NCI-H2196 treated with DMSO at 0.1 percent for 48 hours (cell line): ENCODE measurements around the gene PPFIA1.
A peak's percentile ranks its signal among the peaks of the same experiment; 100 is the strongest.

Source experiments
- DNase-seq: peaks from one replicate; lab custom pipeline; 2025; ENCODE audit not compliant: unreplicated experiment; lab: John Stamatoyannopoulos, UW

The PPFIA1 gene

GRCh38 chr11:70270104-70270876, at the start of gene PPFIA1:
Gene PPFIA1, plus strand, starts transcription at chr11:70270690. Its CDS starts 1,483 bp downstream, at chr11:70272173.
- DNase-seq: peak; percentile 92

GRCh38 chr11:70220920-70221319, 49.6 kb upstream of the PPFIA1 start:
- DNase-seq: no peak

DNA sequence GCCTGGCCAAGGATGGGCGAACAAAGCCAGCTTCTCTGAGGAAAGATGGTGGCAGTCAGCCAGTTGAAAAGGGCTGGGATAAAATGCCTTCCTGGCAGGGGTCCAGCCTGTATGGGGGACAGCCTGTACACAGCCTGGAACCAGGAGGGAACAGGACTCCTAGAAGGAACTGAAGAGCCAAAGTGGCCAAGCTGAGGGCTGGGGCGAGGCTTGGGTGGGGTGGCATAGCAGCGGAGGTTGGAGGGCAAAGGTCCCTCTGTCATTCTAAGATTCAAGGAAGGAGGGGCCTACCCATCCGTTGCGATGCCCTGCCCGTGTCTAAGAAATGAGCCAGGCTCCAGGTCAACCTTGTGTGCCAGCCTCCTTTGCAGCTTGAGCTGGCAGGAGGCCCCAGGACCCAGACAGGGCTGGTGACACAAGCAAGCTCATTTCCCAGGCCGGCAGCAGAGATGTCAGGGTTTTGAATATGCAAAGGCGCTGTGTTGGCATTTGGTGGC, 44.8 kb upstream of the PPFIA1 start:
- no peak for DNase-seq

- no peak for DNase-seq
Observed at GRCh38 chr11:70226183-70226582, 44.3 kb upstream of the PPFIA1 start.

GRCh38 chr11:70226967-70227366, 43.5 kb upstream of the PPFIA1 start:
- DNase-seq: no peak

DNA sequence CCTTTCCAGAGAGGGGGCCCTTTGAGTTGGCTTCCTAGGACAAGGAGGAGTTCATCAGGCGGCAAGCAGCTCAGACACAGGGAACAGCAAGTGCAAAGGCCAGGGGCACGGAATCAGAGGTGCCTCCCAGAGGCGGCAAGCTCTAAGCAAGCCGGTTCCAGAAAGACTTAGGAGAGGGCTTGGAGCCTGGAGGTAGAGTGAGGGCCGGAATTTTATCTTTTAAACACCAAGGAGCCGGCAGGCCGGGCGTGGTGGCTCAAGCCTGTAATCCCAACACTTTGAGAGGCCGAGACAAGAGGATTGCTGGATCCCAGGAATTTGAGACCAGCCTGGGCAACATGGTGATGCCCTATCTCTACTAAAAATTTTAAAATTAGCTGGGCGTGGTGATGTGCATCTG, 40.8 kb upstream of the PPFIA1 start:
- DNase-seq: no peak

GRCh38 chr11:70230151-70230839, 40.2 kb upstream of the PPFIA1 start:
- no peak for DNase-seq

GRCh38 chr11:70230840-70231710, 39.4 kb upstream of the PPFIA1 start:
- DNase-seq: no peak

DNA sequence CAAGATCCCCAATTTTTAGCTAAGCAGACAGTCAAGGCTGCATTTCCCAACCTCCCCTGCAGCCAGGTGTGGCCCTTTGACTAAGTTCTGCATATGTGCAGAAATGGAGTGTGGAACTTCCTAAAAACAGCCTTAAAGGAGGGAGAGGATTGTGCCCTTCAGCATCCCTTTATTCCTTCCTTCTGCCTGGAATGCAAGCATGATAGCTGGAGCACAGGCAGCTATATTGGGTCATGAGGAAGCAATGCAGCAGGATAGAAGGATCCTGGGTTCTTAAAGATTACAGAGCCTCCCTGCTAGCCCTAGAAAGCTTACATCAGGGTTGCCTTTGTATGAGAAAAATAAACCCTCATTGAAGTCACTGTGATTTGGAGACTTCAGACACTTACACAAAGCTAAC, 37.5 kb upstream of the PPFIA1 start:
- no peak for DNase-seq

GRCh38 chr11:70233511-70233934, 37.0 kb upstream of the PPFIA1 start:
- peak; percentile 12 for DNase-seq

DNA sequence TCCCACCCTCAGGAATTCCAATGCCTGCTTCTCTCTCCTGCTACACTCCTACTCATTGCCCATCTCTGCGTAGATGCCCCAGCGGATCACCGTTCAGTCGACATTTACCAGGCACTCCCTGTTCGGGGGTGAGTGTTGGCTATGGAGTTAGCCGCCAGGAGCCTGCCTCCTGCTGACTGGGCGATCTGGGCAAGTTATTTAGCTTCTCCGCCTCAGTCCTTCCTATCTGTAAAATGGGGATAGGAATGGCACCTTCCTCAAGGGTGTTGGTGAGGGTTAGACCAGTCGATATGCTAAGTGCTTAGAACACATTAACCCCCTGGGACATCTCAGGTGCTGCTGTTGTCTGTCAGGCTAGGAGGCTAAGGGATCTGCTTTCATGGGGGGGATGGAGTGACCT, 36.5 kb upstream of the PPFIA1 start:
- no peak for DNase-seq

- no peak for DNase-seq
Observed at GRCh38 chr11:70240337-70240736, 30.2 kb upstream of the PPFIA1 start.

DNA sequence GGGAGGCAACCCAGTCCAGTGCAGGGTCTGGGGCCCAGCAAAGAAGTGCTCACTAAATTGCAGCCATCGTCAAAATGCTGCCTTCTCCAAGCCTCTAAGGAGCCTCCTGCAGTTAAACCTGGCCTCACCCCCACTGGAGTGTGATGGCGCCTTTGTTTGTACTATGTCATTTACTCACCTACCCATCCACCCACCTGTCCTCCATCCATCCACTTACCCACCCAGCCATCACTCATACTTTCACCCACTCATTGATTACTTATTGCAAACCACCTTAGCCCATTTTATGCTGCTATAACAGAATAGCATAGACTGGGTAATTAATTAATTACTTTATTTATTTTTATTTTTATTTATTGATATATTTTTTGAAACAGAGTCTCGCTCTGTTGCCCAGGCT, 28.8 kb upstream of the PPFIA1 start:
- no peak for DNase-seq

GRCh38 chr11:70242885-70243284, 27.6 kb upstream of the PPFIA1 start:
- no peak for DNase-seq

DNA sequence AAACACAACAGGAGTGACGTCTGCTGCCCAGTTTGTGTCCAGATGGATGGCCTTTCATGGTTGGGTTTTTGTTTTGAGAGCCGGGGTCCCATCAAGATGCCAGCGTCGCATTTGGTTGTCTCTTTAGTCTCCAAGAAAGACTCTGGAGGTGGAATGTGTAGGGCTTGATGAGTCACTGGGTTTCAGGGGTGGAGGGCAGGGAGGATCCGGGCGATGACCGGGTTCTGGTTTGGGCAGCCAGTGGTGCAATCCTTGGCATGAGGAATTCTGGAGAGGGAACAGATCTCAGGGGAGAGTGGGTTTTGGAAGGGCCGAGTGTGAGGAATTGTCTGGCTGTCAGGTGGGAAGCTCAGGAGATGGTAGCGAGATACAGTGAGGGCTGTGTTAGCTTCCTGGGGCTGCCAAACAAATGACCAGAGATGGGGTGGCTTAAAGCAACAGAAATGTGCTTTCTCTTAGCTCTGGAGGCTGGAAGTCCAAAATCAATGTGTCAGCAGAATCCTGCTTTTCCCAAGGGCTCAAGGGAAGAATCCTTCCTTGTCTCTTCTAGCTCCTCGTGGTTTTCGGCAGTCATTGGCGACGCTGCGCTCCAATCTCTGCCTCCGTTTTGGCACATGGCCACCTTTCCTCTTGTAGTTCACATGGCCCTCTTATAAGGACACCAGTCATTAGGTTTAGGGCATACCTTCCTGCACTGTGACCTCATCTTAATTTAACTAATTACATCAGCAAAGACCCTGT, 26.4 kb upstream of the PPFIA1 start:
- DNase-seq: no peak

GRCh38 chr11:70244698-70245097, 25.8 kb upstream of the PPFIA1 start:
- no peak for DNase-seq

DNA sequence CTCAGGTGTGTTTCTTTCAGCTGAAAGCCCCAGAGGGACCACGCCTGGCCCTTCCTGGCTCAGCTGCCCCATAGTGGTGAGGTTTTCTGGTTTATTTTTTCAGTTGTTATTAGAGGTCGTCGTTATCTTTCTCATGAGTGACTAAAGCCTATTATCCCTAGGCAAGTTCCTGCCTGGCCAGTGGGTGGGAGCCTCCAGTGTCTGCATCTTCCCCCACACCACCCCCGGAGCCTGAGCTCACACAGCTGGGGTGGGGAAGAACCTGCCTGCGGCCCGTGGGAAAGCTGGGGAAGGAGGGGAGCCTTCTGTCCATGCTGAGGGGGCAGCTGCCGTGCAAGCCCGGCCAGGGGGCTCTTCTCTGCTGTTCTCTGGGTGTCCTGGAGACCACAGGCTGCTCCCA, 24.3 kb upstream of the PPFIA1 start:
- no peak for DNase-seq

DNA sequence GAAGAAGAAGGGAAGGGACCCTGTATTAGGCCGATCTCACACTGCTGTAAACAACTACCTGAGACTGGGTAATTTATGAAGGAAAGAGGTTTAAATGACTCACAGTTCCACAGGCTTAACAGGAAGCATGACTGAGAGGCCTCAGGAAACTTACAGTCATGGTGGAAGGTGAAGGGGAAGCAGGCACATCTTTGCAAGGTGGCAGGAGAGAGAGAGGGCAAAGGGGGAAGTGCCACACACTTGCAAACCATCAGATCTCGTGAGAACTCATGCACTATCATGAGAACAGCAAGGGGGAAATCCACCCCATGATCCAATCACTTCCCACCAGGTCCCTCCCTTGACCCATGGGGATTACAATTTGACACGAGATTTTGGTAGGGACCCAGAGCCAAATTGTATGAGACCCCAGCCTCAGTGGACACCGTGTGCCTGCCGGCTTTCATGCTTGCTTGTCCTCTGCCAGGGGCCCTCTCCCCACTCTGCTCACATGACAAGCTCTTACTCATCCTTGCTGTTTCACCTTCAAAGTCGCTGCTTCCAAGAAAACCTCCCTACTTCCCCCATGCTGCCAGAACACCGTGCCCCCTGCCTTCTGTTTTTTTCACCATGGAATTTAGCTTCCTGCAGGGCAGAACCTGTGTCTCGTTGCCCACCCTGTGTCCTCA, 23.3 kb upstream of the PPFIA1 start:
- DNase-seq: no peak

GRCh38 chr11:70247710-70248072, 22.8 kb upstream of the PPFIA1 start:
- peak; percentile 46 for DNase-seq
